K562 (cell line): ENCODE results near the gene CXCL17. TPM values are rescaled to one million over a fixed set of nuclear protein-coding genes. Genes with fewer than 3 reads are reported as not detected.

Source experiments
- BCL6 ChIP-seq: fragments of 250-450 bp; sonication (Bioruptor Pico); IDR thresholded peaks from 2 replicates; pipeline ENCODE4 v1.4.0; 2020
- BCOR ChIP-seq: fragments of 450-650 bp; IDR thresholded peaks from 2 replicates; pipeline ENCODE4 v1.6.1; 2016
- DIDO1 ChIP-seq: fragments of 450-650 bp; IDR thresholded peaks from 2 replicates; pipeline ENCODE4 v1.6.1; 2016; ENCODE audit warnings: low read depth, missing biosample characterization, missing genetic modification characterization
- FOSL1 ChIP-seq: fragments of 200-800 bp; sonication (Bioruptor generic); conservative IDR thresholded peaks from 2 replicates; pipeline ENCODE4 v1.6.1; 2016; ENCODE audit warnings: missing genetic modification characterization, missing compliant biosample characterization
- HNRNPLL ChIP-seq: fragments of 200-400 bp; formaldehyde crosslinking; IDR thresholded peaks from 2 replicates; pipeline ENCODE4 v1.6.1; 2017; ENCODE audit warnings: low read length, low read depth, mild to moderate bottlenecking; ENCODE audit not compliant: poor library complexity, severe bottlenecking
- ILK ChIP-seq: fragments of 450-650 bp; IDR thresholded peaks from 2 replicates; pipeline ENCODE4 v1.6.1; 2016; ENCODE audit warnings: missing genetic modification characterization, low read depth, mild to moderate bottlenecking, missing compliant biosample characterization, moderate library complexity, borderline replicate concordance
- IRF2 ChIP-seq: sonication (generic); formaldehyde crosslinking; IDR thresholded peaks from 2 replicates; pipeline ENCODE4 v1.8.1; 2022; ENCODE audit warnings: mild to moderate bottlenecking, missing genetic modification reagents
- KAT8 ChIP-seq: fragments of 450-650 bp; IDR thresholded peaks from 2 replicates; pipeline ENCODE4 v1.6.1; 2016; ENCODE audit warnings: low read depth, mild to moderate bottlenecking
- NCOR1 ChIP-seq: fragments of 450-650 bp; IDR thresholded peaks from 2 replicates; pipeline ENCODE4 v1.6.1; 2016; ENCODE audit warnings: mild to moderate bottlenecking, moderate library complexity
- NFE2L1 ChIP-seq: fragments of 450-650 bp; IDR thresholded peaks from 2 replicates; pipeline ENCODE4 v1.6.1; 2016; ENCODE audit warnings: missing genetic modification characterization, low read depth, mild to moderate bottlenecking, missing compliant biosample characterization, moderate library complexity, borderline replicate concordance
- PHB ChIP-seq: fragments of 250-450 bp; sonication (Bioruptor Pico); IDR thresholded peaks from 2 replicates; pipeline ENCODE4 v1.5.0; 2021
- RB1 ChIP-seq: fragments of 450-650 bp; IDR thresholded peaks from 2 replicates; pipeline ENCODE4 v1.6.1; 2017; ENCODE audit warnings: low read depth, mild to moderate bottlenecking
- RCOR1 ChIP-seq, 2 experiments: IDR thresholded peaks; 2 replicates each; pipeline ENCODE4 v1.6.1; 2012; ENCODE audit warnings: low read depth in 2 of 2, low read length in 2 of 2, borderline replicate concordance in 1 of 2, improper control_type of control experiment in 1 of 2
- ZBTB7A ChIP-seq: IDR thresholded peaks from 2 replicates; pipeline ENCODE4 v1.6.1; 2011; ENCODE audit warnings: low read depth, mild to moderate bottlenecking, low read length, moderate library complexity, borderline replicate concordance; ENCODE audit not compliant: control insufficient read depth
- ZFX ChIP-seq: sonication (generic); formaldehyde crosslinking; IDR thresholded peaks from 2 replicates; pipeline ENCODE4 v1.8.0; 2022; ENCODE audit warnings: mild to moderate bottlenecking, missing genetic modification reagents, moderate library complexity
- ZNF324 ChIP-seq: fragments of 250-450 bp; sonication (Bioruptor Pico); IDR thresholded peaks from 2 replicates; pipeline ENCODE4 v1.4.0; 2020; ENCODE audit warnings: mild to moderate bottlenecking
- polyA plus RNA-seq, 8 experiments: library from polyadenylated mRNA; depleted of rRNA in 4 of 8; stranded (reverse) in 5 of 8; unstranded in 3 of 8; fragments of >200 nt; fragmentation: Nextera tagmentation in 2 of 8; fragmentation: Illumina TruSeq in 1 of 8; extraction: Ambion mirVana in 2 of 8; extraction: Trizol in 1 of 8; gene quantifications; 2 replicates each; pipeline versions ENCODE4 v1.2.1 to v1.2.3, GENCODE V29; 2011 to 2014; ENCODE audit warnings: inconsistent platforms in 1 of 8, missing spikeins in 1 of 8
- total RNA-seq, 7 experiments: library from RNA; depleted of rRNA in 6 of 7; stranded (reverse); fragments of >200 nt in 6 of 7; fragmentation: Illumina TruSeq in 2 of 7; extraction: Trizol in 2 of 7; gene quantifications; 2 replicates each; pipeline versions ENCODE4 v1.2.1 to v1.2.3, GENCODE V29; 2011 to 2021; ENCODE audit warnings: low replicate concordance in 1 of 7
- TF ChIP-seq, protein P1 (sequence below), 2 experiments: fragments of 450-650 bp; formaldehyde crosslinking in 1 of 2; IDR thresholded peaks; 2 replicates each; pipeline versions ENCODE4 v1.4.0 to v1.6.1; 2014 to 2020; ENCODE audit warnings: mild to moderate bottlenecking in 2 of 2, borderline replicate concordance in 1 of 2, low read depth in 1 of 2
- TF ChIP-seq, protein P2 (sequence below): sonication (generic); formaldehyde crosslinking; IDR thresholded peaks from 2 replicates; pipeline ENCODE4 v1.8.0; 2022; ENCODE audit warnings: missing genetic modification reagents, mild to moderate bottlenecking, moderate library complexity, borderline replicate concordance
- TF ChIP-seq, protein P3 (sequence below): fragments of 200-800 bp; sonication (Bioruptor generic); IDR thresholded peaks from 2 replicates; pipeline ENCODE4 v1.6.1; 2017; ENCODE audit warnings: missing genetic modification characterization, missing compliant biosample characterization

Gene CXCL17
- total and polyA plus RNA-seq, 9 of the 15 experiments (the other 6 are each of a cell fraction or from before 2014, with no cell fraction given): 0.10 to 0.15 TPM; not detected in 7

DNA sequence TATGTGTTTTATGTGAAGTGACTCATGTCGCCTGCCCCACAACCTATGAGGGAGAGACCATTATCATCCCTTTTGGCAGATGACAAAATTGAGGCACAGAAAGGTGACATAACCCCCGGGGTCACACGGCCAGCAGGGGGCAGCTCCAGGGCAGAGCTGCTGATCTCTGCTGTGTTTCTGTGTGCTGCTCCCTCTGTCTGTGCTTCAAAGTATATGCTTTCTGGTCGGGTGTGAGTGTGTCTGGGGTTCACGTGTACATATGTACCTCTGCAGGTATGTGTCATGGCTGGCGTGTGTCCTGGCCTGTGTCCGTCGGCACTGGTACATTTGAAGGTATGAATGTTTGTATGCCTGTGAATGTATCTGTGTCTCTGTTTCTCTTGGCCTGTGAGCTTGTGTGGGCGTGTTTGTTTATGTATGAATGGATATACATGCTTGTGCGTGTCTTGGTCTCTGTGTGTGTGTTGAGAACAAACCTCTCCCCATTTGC is 22.6 kb downstream of the CXCL17 start (continued):
- TF ChIP-seq, protein P1, sequence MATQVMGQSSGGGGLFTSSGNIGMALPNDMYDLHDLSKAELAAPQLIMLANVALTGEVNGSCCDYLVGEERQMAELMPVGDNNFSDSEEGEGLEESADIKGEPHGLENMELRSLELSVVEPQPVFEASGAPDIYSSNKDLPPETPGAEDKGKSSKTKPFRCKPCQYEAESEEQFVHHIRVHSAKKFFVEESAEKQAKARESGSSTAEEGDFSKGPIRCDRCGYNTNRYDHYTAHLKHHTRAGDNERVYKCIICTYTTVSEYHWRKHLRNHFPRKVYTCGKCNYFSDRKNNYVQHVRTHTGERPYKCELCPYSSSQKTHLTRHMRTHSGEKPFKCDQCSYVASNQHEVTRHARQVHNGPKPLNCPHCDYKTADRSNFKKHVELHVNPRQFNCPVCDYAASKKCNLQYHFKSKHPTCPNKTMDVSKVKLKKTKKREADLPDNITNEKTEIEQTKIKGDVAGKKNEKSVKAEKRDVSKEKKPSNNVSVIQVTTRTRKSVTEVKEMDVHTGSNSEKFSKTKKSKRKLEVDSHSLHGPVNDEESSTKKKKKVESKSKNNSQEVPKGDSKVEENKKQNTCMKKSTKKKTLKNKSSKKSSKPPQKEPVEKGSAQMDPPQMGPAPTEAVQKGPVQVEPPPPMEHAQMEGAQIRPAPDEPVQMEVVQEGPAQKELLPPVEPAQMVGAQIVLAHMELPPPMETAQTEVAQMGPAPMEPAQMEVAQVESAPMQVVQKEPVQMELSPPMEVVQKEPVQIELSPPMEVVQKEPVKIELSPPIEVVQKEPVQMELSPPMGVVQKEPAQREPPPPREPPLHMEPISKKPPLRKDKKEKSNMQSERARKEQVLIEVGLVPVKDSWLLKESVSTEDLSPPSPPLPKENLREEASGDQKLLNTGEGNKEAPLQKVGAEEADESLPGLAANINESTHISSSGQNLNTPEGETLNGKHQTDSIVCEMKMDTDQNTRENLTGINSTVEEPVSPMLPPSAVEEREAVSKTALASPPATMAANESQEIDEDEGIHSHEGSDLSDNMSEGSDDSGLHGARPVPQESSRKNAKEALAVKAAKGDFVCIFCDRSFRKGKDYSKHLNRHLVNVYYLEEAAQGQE (IDR thresholded peaks at IDR 0.05; ENCODE audit: borderline replicate concordance): peak; percentile 50; the same call in 1 of the 2 replicates
- TF ChIP-seq, protein P1 (CRISPR knock-in tag; IDR thresholded peaks at IDR 0.05; ENCODE audit: low read depth): no peak
- TF ChIP-seq ZNF324 (CRISPR knock-in tag) (no peak), ZBTB7A (no peak), RB1 (0 out of 2 replicates have a peak, but pooled peaks have one; percentile 36), ZFX (CRISPR knock-in tag) (no peak), KAT8 (no peak), NFE2L1 (tag) (no peak), BCL6 (CRISPR knock-in tag) (no peak), DIDO1 (tag) (no peak), HNRNPLL (no peak), ILK (tag) (no peak), BCOR (peak; percentile 85), PHB (CRISPR knock-in tag) (no peak), NCOR1 (no peak), RCOR1 (IDR thresholded peaks at IDR 0.05; ENCODE audit: borderline replicate concordance in 1 of 2, low read depth in 2 of 2, low read length in 2 of 2) (peak in 1 of 2 experiments; percentile 93; a peak in 2 of 4 replicates), IRF2 (no peak), FOSL1 (0 out of 2 replicates have a peak, but pooled peaks have one; percentile 22)
- TF ChIP-seq, protein P2, sequence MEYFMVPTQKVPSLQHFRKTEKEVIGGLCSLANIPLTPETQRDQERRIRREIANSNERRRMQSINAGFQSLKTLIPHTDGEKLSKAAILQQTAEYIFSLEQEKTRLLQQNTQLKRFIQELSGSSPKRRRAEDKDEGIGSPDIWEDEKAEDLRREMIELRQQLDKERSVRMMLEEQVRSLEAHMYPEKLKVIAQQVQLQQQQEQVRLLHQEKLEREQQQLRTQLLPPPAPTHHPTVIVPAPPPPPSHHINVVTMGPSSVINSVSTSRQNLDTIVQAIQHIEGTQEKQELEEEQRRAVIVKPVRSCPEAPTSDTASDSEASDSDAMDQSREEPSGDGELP (CRISPR knock-in tag): peak; percentile 43; the same call in 1 of the 2 replicates
- TF ChIP-seq, protein P3, sequence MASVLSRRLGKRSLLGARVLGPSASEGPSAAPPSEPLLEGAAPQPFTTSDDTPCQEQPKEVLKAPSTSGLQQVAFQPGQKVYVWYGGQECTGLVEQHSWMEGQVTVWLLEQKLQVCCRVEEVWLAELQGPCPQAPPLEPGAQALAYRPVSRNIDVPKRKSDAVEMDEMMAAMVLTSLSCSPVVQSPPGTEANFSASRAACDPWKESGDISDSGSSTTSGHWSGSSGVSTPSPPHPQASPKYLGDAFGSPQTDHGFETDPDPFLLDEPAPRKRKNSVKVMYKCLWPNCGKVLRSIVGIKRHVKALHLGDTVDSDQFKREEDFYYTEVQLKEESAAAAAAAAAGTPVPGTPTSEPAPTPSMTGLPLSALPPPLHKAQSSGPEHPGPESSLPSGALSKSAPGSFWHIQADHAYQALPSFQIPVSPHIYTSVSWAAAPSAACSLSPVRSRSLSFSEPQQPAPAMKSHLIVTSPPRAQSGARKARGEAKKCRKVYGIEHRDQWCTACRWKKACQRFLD (CRISPR knock-in tag): no peak
